IMR-90 (cell line): Measurements from ENCODE around the gene PEX16. TPM values are rescaled to one million over a fixed set of nuclear protein-coding genes. Genes with fewer than 3 reads are reported as not detected.

ENCODE experiments used
- ATAC-seq: fragments of 200-7000 bp; cut with Tn5 transposase; 2 replicates; pipeline ENCODE4 v1.9.1; 2020; ENCODE audit warnings: low read depth, mild to moderate bottlenecking, moderate library complexity
- BruUV-seq: library from RNA; stranded (reverse); fragments of 400-500 nt; replicated peaks from 2 replicates; lab custom pipeline; 2021; lab: Mats Ljungman, UMichigan
- CTCF ChIA-PET: fragments of 300-600 bp; formaldehyde crosslinking; extraction: SDS; loops from one replicate; lab custom pipeline; 2021; ENCODE audit warnings: antibody characterized with exemption; lab: Yijun Ruan, JAX
- POLR2A ChIA-PET: fragments of 300-600 bp; sonication (Branson Sonifier 250); formaldehyde crosslinking; loops from one replicate; lab custom pipeline; 2022; ENCODE audit warnings: antibody characterized with exemption; ENCODE audit not compliant: unreplicated experiment; lab: Charles Lee
- DNase-seq: peaks from one replicate; pipeline ENCODE4 v3.0.0; 2013
- H2AFZ ChIP-seq: replicated peaks from 2 replicates; pipeline ENCODE3; 2013; ENCODE audit warnings: low read length, mild to moderate bottlenecking; ENCODE audit not compliant: poor library complexity
- H2AK5ac ChIP-seq: 2 replicates; pipeline ENCODE4 v1.6.1; 2013; ENCODE audit warnings: low read depth, low read length, inconsistent platforms
- H2AK9ac ChIP-seq: replicated peaks from 2 replicates; pipeline ENCODE3; 2013; ENCODE audit warnings: mild to moderate bottlenecking, low read depth, low read length, moderate library complexity; ENCODE audit not compliant: poor library complexity
- H2BK120ac ChIP-seq: 2 replicates; pipeline ENCODE4 v1.6.1; 2013; ENCODE audit warnings: low read depth, low read length, inconsistent platforms
- H2BK15ac ChIP-seq: 3 replicates; pipeline ENCODE4 v1.6.1; 2013; ENCODE audit warnings: low read depth, low read length, inconsistent platforms
- H2BK20ac ChIP-seq: 2 replicates; pipeline ENCODE4 v1.6.1; 2013; ENCODE audit warnings: low read depth, mild to moderate bottlenecking, inconsistent platforms, low read length, moderate library complexity
- H2BK5ac ChIP-seq: 2 replicates; pipeline ENCODE4 v1.6.1; 2013; ENCODE audit warnings: mild to moderate bottlenecking, low read depth, low read length, inconsistent platforms; ENCODE audit not compliant: poor library complexity, severe bottlenecking
- H3K14ac ChIP-seq: replicated peaks from 2 replicates; pipeline ENCODE4 v1.6.1; 2013; ENCODE audit warnings: low read depth, low read length, inconsistent platforms
- H3K18ac ChIP-seq: 2 replicates; pipeline ENCODE4 v1.6.1; 2013; ENCODE audit warnings: low read depth, low read length, control low read depth
- H3K23ac ChIP-seq: 2 replicates; pipeline ENCODE4 v1.6.1; 2013; ENCODE audit warnings: low read depth, low read length, inconsistent platforms
- H3K27ac ChIP-seq: 2 replicates; pipeline ENCODE4 v1.5.1; 2013; ENCODE audit warnings: mild to moderate bottlenecking, control low read depth, low read length; ENCODE audit not compliant: insufficient read depth
- H3K27me3 ChIP-seq: 2 replicates; pipeline ENCODE4 v1.6.1; 2013; ENCODE audit warnings: low read length; ENCODE audit not compliant: control insufficient read depth, insufficient read depth
- H3K36me3 ChIP-seq: 2 replicates; pipeline ENCODE4 v1.6.1; 2013; ENCODE audit warnings: low read length, mixed read lengths; ENCODE audit not compliant: control insufficient read depth, insufficient read depth
- H3K4ac ChIP-seq: 2 replicates; pipeline ENCODE4 v1.6.1; 2013; ENCODE audit warnings: low read depth, low read length, inconsistent platforms
- H3K4me1 ChIP-seq: 2 replicates; pipeline ENCODE4 v1.6.1; 2013; ENCODE audit warnings: low read length, mixed read lengths; ENCODE audit not compliant: control insufficient read depth, insufficient read depth
- H3K4me2 ChIP-seq: 2 replicates; pipeline ENCODE4 v1.6.1; 2013; ENCODE audit warnings: low read depth, mild to moderate bottlenecking, control low read depth, low read length, moderate library complexity
- H3K4me3 ChIP-seq: 2 replicates; pipeline ENCODE4 v1.5.1; 2013; ENCODE audit warnings: low read depth, mild to moderate bottlenecking, control low read depth, low read length, moderate library complexity; ENCODE audit not compliant: insufficient read depth
- H3K56ac ChIP-seq: 2 replicates; pipeline ENCODE4 v1.6.1; 2013; ENCODE audit warnings: low read length, inconsistent platforms; ENCODE audit not compliant: insufficient read depth; ENCODE audit errors: extremely low read depth
- H3K79me1 ChIP-seq, 2 experiments: 2 replicates each; pipeline ENCODE4 v1.6.1; 2013; ENCODE audit warnings: low read length in 2 of 2, inconsistent platforms in 1 of 2, low read depth in 1 of 2
- H3K9ac ChIP-seq: 2 replicates; pipeline ENCODE4 v1.6.1; 2013; ENCODE audit warnings: low read depth, low read length, control low read depth
- H3K9me1 ChIP-seq: 2 replicates; pipeline ENCODE4 v1.6.1; 2013; ENCODE audit warnings: low read length, inconsistent platforms; ENCODE audit not compliant: insufficient read depth
- H3K9me3 ChIP-seq: 2 replicates; pipeline ENCODE4 v1.6.1; 2013; ENCODE audit warnings: low read length; ENCODE audit not compliant: control insufficient read depth, insufficient read depth
- H4K20me1 ChIP-seq: 2 replicates; pipeline ENCODE4 v1.6.1; 2013; ENCODE audit warnings: low read length, inconsistent platforms; ENCODE audit not compliant: insufficient read depth
- H4K5ac ChIP-seq: 2 replicates; pipeline ENCODE4 v1.6.1; 2013; ENCODE audit warnings: mild to moderate bottlenecking, low read depth, low read length, control low read depth
- H4K8ac ChIP-seq, 2 experiments: 2 replicates each; pipeline ENCODE4 v1.6.1; 2013; ENCODE audit warnings: low read depth in 2 of 2, low read length in 2 of 2, control low read depth in 1 of 2, inconsistent platforms in 1 of 2
- H4K91ac ChIP-seq: 2 replicates; pipeline ENCODE4 v1.6.1; 2013; ENCODE audit warnings: low read depth, low read length, inconsistent platforms; ENCODE audit not compliant: insufficient read depth
- BHLHE40 ChIP-seq: fragments of 150-350 bp; IDR thresholded peaks from 2 replicates; pipeline ENCODE4 v1.6.1; 2016; ENCODE audit warnings: mild to moderate bottlenecking, low read depth, low read length
- CEBPB ChIP-seq: IDR thresholded peaks from 2 replicates; pipeline ENCODE4 v1.6.1; 2012; ENCODE audit warnings: low read depth, low read length, improper control_type of control experiment
- CHD1 ChIP-seq: IDR thresholded peaks from 2 replicates; pipeline ENCODE4 v1.6.1; 2012; ENCODE audit warnings: low read depth, low read length, improper control_type of control experiment
- FOS ChIP-seq: fragments of 150-350 bp; IDR thresholded peaks from 2 replicates; pipeline ENCODE4 v1.6.1; 2016; ENCODE audit warnings: low read depth, low read length
- MAFK ChIP-seq: IDR thresholded peaks from 2 replicates; pipeline ENCODE4 v1.6.1; 2012; ENCODE audit warnings: low read depth, low read length, improper control_type of control experiment
- MXI1 ChIP-seq: IDR thresholded peaks from 2 replicates; pipeline ENCODE4 v1.6.1; 2012; ENCODE audit warnings: low read depth, mild to moderate bottlenecking, low read length, moderate library complexity, borderline replicate concordance
- POLR2A ChIP-seq: IDR thresholded peaks from 2 replicates; pipeline ENCODE4 v1.6.1; 2012; ENCODE audit warnings: mild to moderate bottlenecking, low read depth, low read length
- RAD21 ChIP-seq: IDR thresholded peaks from 2 replicates; pipeline ENCODE4 v1.6.1; 2012; ENCODE audit warnings: low read length, improper control_type of control experiment
- RCOR1 ChIP-seq: IDR thresholded peaks from 2 replicates; pipeline ENCODE4 v1.6.1; 2012; ENCODE audit warnings: mild to moderate bottlenecking, low read length, improper control_type of control experiment; ENCODE audit not compliant: insufficient replicate concordance
- RFX5 ChIP-seq: IDR thresholded peaks from 2 replicates; pipeline ENCODE4 v1.8.0; 2012; ENCODE audit warnings: low read depth, mild to moderate bottlenecking, low read length, moderate library complexity
- SMC3 ChIP-seq: fragments of 150-350 bp; IDR thresholded peaks from 2 replicates; pipeline ENCODE4 v1.6.1; 2016; ENCODE audit warnings: low read depth, mild to moderate bottlenecking, antibody characterized with exemption, low read length, moderate library complexity
- WGBS, 2 experiments: methylation state at CpG; one replicate each; pipeline versions ENCODE4 v1.1.5 to v1.1.7; 2013; ENCODE audit warnings: missing lambda C conversion rate in 2 of 2; ENCODE audit not compliant: insufficient read length in 1 of 2; ENCODE audit errors: extremely low coverage in 2 of 2; 5-methylcytosine and 5-hydroxymethylcytosine counted together
- dilution Hi-C: fragments of 300-500 bp; cut with HindIII; formaldehyde crosslinking; loops from one replicate; pipeline ENCODE4 v1.14.3; 2018; ENCODE audit warnings: low sequenced_read_pairs; ENCODE audit not compliant: unreplicated experiment
- in situ Hi-C: fragments of 300-500 bp; cut with MboI; formaldehyde crosslinking; loops from 3 replicates; pipeline ENCODE4 v1.14.3; 2019; ENCODE audit warnings: low sequenced_read_pairs, inconsistent platforms, mixed read lengths
- intact Hi-C: fragments of 100-400 bp; cut with micrococcal nuclease; formaldehyde crosslinking; loops from 2 replicates; pipeline ENCODE4 v1.10.0; 2022
- polyA plus RNA-seq, 3 experiments: library from polyadenylated mRNA; depleted of rRNA; stranded (reverse); fragments of >200 nt; gene quantifications; 2 replicates each; pipeline ENCODE4 v1.2.3, GENCODE V29; 2012; ENCODE audit warnings: low replicate concordance in 1 of 3
- total RNA-seq: library from RNA; depleted of rRNA; stranded (reverse); fragments of >200 nt; gene quantifications from 2 replicates; pipeline ENCODE4 v1.2.3, GENCODE V29; 2012
- TF ChIP-seq, protein P1 (sequence below): conservative IDR thresholded peaks from 2 replicates; pipeline ENCODE4 v1.5.1; 2012; ENCODE audit warnings: mild to moderate bottlenecking, low read depth, low read length, improper control_type of control experiment
- TF ChIP-seq, protein P2 (sequence below): fragments of 150-350 bp; IDR thresholded peaks from 2 replicates; pipeline ENCODE4 v1.6.1; 2016; ENCODE audit warnings: low read depth, mild to moderate bottlenecking, low read length, moderate library complexity, borderline replicate concordance

PEX16 gene
- total and polyA plus RNA-seq, 2 of the 4 experiments (the other 2 are of a cell fraction) = 17.9 to 23.3 TPM

DNA sequence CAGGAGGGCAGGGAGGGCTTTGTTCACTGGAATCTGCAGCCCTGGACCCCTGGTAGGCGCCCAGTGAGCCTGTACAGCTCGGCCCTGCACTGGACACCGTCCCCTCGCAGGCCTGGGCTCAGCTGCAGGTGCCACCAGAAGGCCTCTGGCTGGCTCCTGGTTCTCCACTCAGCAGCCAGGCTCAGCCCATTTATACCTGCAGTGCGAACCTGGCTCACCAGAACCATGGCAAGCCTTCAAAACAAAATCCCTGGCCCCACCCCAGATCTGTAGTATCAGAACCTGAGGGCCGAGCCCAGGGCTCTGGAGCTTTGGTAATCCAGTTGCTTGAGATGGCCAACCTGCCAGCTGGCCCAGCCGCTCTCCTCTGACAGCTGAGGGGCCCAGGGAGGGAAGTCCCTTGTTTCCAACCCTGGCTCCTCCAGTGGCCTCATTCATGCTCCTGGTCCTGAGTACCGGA is 9.7 kb downstream of the PEX16 start:
- CTCF ChIA-PET = no interaction called here

More for the DNA sequence above, 9.7 kb downstream of the PEX16 start:
- H3K56ac ChIP-seq = no peak overlapping the region
- H4K20me1 ChIP-seq = no peaks in the 10 kb centered on the region
- in situ Hi-C loops (no loop called here), intact Hi-C loops (no loop called here), dilution Hi-C loops (no loop called here)
- H3K4ac ChIP-seq = no peak overlapping the region
- no peaks in the 10 kb centered on the region for H3K4me1 ChIP-seq
- H2AK5ac ChIP-seq = no peak overlapping the region
- no peak overlapping the region for H4K8ac ChIP-seq
- H3K4me3 ChIP-seq = no peak overlapping the region
- H4K91ac ChIP-seq = no peak overlapping the region
- ATAC-seq (no peak; the same call in 1 of the 2 replicates), DNase-seq (no peak)
- H2AFZ ChIP-seq = no peak overlapping the region
- H3K18ac ChIP-seq = no peak overlapping the region
- no peak overlapping the region for H2BK120ac ChIP-seq
- no peak overlapping the region for H2AK9ac ChIP-seq
- TF ChIP-seq RFX5 (no peak), CEBPB (no peak), MAFK (no peak), RCOR1 (no peak), FOS (no peak), MXI1 (no peak), CHD1 (no peak), SMC3 (no peak), POLR2A (no peak), BHLHE40 (no peak), RAD21 (no peak)
- TF ChIP-seq, protein P1, sequence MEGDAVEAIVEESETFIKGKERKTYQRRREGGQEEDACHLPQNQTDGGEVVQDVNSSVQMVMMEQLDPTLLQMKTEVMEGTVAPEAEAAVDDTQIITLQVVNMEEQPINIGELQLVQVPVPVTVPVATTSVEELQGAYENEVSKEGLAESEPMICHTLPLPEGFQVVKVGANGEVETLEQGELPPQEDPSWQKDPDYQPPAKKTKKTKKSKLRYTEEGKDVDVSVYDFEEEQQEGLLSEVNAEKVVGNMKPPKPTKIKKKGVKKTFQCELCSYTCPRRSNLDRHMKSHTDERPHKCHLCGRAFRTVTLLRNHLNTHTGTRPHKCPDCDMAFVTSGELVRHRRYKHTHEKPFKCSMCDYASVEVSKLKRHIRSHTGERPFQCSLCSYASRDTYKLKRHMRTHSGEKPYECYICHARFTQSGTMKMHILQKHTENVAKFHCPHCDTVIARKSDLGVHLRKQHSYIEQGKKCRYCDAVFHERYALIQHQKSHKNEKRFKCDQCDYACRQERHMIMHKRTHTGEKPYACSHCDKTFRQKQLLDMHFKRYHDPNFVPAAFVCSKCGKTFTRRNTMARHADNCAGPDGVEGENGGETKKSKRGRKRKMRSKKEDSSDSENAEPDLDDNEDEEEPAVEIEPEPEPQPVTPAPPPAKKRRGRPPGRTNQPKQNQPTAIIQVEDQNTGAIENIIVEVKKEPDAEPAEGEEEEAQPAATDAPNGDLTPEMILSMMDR = no peak
- TF ChIP-seq, protein P2, sequence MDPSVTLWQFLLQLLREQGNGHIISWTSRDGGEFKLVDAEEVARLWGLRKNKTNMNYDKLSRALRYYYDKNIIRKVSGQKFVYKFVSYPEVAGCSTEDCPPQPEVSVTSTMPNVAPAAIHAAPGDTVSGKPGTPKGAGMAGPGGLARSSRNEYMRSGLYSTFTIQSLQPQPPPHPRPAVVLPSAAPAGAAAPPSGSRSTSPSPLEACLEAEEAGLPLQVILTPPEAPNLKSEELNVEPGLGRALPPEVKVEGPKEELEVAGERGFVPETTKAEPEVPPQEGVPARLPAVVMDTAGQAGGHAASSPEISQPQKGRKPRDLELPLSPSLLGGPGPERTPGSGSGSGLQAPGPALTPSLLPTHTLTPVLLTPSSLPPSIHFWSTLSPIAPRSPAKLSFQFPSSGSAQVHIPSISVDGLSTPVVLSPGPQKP = no peak
- H3K4me2 ChIP-seq = no peak overlapping the region
- H3K9me1 ChIP-seq = no peaks in the 10 kb centered on the region
- no peak overlapping the region for H2BK5ac ChIP-seq
- no peak overlapping the region for H3K14ac ChIP-seq
- peaks cover 32% of the 10 kb centered on the region for H3K36me3 ChIP-seq
- H3K79me1 ChIP-seq = no peaks in the 10 kb centered on the region
- H3K9me3 ChIP-seq = no peaks in the 10 kb centered on the region
- POLR2A ChIA-PET = no interaction called here
- 60% methylated on average over 5 of the region's 8 CpGs; no CpG with 5 or more reads in 1 of the 2 experiments for WGBS, 2 experiments
- no peak overlapping the region for H3K27ac ChIP-seq
- no TSS peak for BruUV-seq
- no peak overlapping the region for H4K5ac ChIP-seq
- H3K27me3 ChIP-seq = no peaks in the 10 kb centered on the region
- no peak overlapping the region for H3K23ac ChIP-seq
- H3K9ac ChIP-seq = no peak overlapping the region
- H2BK15ac ChIP-seq = no peak overlapping the region
- H2BK20ac ChIP-seq = no peak overlapping the region
